HepG2 (cell line): ENCODE measurements around the gene SNF8. TPM values are rescaled to one million over a fixed set of nuclear protein-coding genes. Genes with fewer than 3 reads are reported as not detected.
A peak's percentile ranks its signal among the peaks of the same experiment; 100 is the strongest.

Experiments
- MIER3 ChIP-seq: IDR thresholded peaks from 2 replicates; pipeline ENCODE4 v1.6.1; 2016; ENCODE audit warnings: missing compliant biosample characterization, borderline replicate concordance
- NCOA1 ChIP-seq: sonication (generic); formaldehyde crosslinking; IDR thresholded peaks from 2 replicates; pipeline ENCODE4 v1.9.0; 2021; ENCODE audit warnings: missing genetic modification reagents
- RARA ChIP-seq: IDR thresholded peaks from 2 replicates; pipeline ENCODE4 v1.6.1; 2016; ENCODE audit warnings: missing genetic modification reagents, missing compliant biosample characterization
- ZNF546 ChIP-seq: sonication (generic); formaldehyde crosslinking; conservative IDR thresholded peaks from 2 replicates; pipeline ENCODE4 v1.8.1; 2023; ENCODE audit warnings: mild to moderate bottlenecking, missing genetic modification reagents
- ZNF619 ChIP-seq: sonication (generic); formaldehyde crosslinking; IDR thresholded peaks from 2 replicates; pipeline ENCODE4 v1.4.0; 2020; ENCODE audit warnings: mild to moderate bottlenecking, missing genetic modification reagents
- ZNF629 ChIP-seq: sonication (generic); formaldehyde crosslinking; conservative IDR thresholded peaks from 2 replicates; pipeline ENCODE4 v1.5.0; 2020; ENCODE audit warnings: missing genetic modification reagents
- ZZZ3 ChIP-seq: sonication (generic); formaldehyde crosslinking; IDR thresholded peaks from 2 replicates; pipeline ENCODE4 v1.4.0; 2020; ENCODE audit warnings: missing genetic modification reagents, mild to moderate bottlenecking, borderline replicate concordance
- polyA plus RNA-seq, 8 experiments: library from polyadenylated mRNA; depleted of rRNA in 3 of 8; stranded (reverse) in 7 of 8; unstranded in 1 of 8; fragments of >200 nt; fragmentation: Illumina TruSeq in 4 of 8; extraction: Trizol in 4 of 8; gene quantifications; 2 replicates each; pipeline versions ENCODE4 v1.2.1 to v1.2.3, GENCODE V29; 2011 to 2016; ENCODE audit warnings: low read depth in 4 of 8, missing spikeins in 1 of 8, mixed read lengths in 1 of 8; ENCODE audit not compliant: insufficient read depth in 1 of 8
- total RNA-seq, 5 experiments: library from RNA; depleted of rRNA; stranded (reverse); fragments of >200 nt; fragmentation: Illumina TruSeq; extraction: Trizol; gene quantifications; 2 replicates each; pipeline ENCODE4 v1.2.3, GENCODE V29; 2016; ENCODE audit warnings: low read depth in 1 of 5
- TF ChIP-seq, protein P1 (sequence below): sonication (generic); formaldehyde crosslinking; IDR thresholded peaks from 2 replicates; pipeline ENCODE4 v1.5.1; 2020; ENCODE audit warnings: missing genetic modification reagents, mild to moderate bottlenecking, borderline replicate concordance
- TF ChIP-seq, protein P2 (sequence below): sonication (generic); formaldehyde crosslinking; IDR thresholded peaks from 2 replicates; pipeline ENCODE4 v1.4.0; 2020; ENCODE audit warnings: missing genetic modification reagents, borderline replicate concordance
- TF ChIP-seq, protein P3 (sequence below): sonication (generic); formaldehyde crosslinking; IDR thresholded peaks from 2 replicates; pipeline ENCODE4 v1.5.1; 2020; ENCODE audit warnings: mild to moderate bottlenecking, missing genetic modification reagents, moderate library complexity
- TF ChIP-seq, protein P4 (sequence below), 2 experiments: IDR thresholded peaks; 2 replicates each; pipeline ENCODE4 v1.6.1; 2011 to 2012; ENCODE audit warnings: low read length in 2 of 2, borderline replicate concordance in 1 of 2, low read depth in 1 of 2, mild to moderate bottlenecking in 1 of 2, moderate library complexity in 1 of 2
- TF ChIP-seq, protein P5 (sequence below): IDR thresholded peaks from 2 replicates; pipeline ENCODE4 v1.6.1; 2012; ENCODE audit warnings: inconsistent platforms
- TF ChIP-seq, protein P6 (sequence below): sonication (generic); formaldehyde crosslinking; IDR thresholded peaks from 2 replicates; pipeline ENCODE4 v1.5.0; 2020; ENCODE audit warnings: mild to moderate bottlenecking, missing genetic modification reagents, borderline replicate concordance

SNF8 gene
- total and polyA plus RNA-seq, 2 of the 13 experiments (the other 11 are each of a cell fraction or from before 2014, with no cell fraction given): 114 to 153 TPM

DNA sequence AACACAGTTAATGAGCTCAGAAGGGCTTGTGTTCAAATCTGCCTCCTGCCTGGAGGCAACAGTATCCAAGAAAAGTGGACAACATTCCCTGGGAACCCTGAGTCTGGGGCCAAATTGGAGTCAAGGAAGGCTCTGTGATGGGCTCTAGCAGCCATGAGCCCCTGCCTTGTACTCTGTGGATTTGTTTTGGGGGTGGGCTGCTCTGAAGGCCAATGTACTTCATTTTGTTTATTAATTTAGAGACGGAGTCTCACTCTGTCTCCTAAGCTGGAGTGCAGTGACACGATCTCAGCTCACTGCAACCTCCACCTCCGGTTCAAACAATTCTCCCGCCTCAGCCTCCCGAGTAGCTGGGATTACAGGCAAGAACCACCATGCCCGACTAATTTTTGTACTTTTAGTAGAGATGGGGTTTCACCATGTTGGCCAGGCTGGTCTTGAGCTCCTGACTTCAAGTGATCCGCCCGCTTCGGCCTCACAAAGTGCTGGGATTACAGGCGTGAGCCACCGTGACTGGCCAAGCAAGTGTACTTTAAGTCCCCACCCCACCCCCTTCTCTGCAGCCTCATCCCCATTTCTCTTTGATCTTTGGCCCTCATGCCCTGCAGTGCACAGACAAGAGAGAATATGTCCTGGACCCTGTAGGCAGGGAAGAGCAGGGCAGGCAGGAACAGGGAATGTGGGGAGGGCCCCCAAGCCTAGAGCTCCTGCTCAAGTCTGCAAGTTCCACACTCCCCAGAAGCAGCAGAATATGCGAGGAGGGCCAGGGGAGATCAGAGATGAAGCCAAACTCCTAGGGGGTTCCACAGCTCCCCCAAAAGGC, 26.4 kb upstream of the SNF8 start (continued):
- TF ChIP-seq ZNF546 (CRISPR knock-in tag): no peak
- TF ChIP-seq, protein P1, sequence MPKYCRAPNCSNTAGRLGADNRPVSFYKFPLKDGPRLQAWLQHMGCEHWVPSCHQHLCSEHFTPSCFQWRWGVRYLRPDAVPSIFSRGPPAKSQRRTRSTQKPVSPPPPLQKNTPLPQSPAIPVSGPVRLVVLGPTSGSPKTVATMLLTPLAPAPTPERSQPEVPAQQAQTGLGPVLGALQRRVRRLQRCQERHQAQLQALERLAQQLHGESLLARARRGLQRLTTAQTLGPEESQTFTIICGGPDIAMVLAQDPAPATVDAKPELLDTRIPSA: no peak
- TF ChIP-seq, protein P2, sequence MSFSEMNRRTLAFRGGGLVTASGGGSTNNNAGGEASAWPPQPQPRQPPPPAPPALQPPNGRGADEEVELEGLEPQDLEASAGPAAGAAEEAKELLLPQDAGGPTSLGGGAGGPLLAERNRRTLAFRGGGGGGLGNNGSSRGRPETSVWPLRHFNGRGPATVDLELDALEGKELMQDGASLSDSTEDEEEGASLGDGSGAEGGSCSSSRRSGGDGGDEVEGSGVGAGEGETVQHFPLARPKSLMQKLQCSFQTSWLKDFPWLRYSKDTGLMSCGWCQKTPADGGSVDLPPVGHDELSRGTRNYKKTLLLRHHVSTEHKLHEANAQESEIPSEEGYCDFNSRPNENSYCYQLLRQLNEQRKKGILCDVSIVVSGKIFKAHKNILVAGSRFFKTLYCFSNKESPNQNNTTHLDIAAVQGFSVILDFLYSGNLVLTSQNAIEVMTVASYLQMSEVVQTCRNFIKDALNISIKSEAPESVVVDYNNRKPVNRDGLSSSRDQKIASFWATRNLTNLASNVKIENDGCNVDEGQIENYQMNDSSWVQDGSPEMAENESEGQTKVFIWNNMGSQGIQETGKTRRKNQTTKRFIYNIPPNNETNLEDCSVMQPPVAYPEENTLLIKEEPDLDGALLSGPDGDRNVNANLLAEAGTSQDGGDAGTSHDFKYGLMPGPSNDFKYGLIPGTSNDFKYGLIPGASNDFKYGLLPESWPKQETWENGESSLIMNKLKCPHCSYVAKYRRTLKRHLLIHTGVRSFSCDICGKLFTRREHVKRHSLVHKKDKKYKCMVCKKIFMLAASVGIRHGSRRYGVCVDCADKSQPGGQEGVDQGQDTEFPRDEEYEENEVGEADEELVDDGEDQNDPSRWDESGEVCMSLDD (CRISPR knock-in tag): 0 out of 2 replicates have a peak, but pooled peaks have one; percentile 73
- TF ChIP-seq, protein P3, sequence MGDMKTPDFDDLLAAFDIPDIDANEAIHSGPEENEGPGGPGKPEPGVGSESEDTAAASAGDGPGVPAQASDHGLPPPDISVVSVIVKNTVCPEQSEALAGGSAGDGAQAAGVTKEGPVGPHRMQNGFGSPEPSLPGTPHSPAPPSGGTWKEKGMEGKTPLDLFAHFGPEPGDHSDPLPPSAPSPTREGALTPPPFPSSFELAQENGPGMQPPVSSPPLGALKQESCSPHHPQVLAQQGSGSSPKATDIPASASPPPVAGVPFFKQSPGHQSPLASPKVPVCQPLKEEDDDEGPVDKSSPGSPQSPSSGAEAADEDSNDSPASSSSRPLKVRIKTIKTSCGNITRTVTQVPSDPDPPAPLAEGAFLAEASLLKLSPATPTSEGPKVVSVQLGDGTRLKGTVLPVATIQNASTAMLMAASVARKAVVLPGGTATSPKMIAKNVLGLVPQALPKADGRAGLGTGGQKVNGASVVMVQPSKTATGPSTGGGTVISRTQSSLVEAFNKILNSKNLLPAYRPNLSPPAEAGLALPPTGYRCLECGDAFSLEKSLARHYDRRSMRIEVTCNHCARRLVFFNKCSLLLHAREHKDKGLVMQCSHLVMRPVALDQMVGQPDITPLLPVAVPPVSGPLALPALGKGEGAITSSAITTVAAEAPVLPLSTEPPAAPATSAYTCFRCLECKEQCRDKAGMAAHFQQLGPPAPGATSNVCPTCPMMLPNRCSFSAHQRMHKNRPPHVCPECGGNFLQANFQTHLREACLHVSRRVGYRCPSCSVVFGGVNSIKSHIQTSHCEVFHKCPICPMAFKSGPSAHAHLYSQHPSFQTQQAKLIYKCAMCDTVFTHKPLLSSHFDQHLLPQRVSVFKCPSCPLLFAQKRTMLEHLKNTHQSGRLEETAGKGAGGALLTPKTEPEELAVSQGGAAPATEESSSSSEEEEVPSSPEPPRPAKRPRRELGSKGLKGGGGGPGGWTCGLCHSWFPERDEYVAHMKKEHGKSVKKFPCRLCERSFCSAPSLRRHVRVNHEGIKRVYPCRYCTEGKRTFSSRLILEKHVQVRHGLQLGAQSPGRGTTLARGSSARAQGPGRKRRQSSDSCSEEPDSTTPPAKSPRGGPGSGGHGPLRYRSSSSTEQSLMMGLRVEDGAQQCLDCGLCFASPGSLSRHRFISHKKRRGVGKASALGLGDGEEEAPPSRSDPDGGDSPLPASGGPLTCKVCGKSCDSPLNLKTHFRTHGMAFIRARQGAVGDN: peak; percentile 85
- TF ChIP-seq, protein P4, sequence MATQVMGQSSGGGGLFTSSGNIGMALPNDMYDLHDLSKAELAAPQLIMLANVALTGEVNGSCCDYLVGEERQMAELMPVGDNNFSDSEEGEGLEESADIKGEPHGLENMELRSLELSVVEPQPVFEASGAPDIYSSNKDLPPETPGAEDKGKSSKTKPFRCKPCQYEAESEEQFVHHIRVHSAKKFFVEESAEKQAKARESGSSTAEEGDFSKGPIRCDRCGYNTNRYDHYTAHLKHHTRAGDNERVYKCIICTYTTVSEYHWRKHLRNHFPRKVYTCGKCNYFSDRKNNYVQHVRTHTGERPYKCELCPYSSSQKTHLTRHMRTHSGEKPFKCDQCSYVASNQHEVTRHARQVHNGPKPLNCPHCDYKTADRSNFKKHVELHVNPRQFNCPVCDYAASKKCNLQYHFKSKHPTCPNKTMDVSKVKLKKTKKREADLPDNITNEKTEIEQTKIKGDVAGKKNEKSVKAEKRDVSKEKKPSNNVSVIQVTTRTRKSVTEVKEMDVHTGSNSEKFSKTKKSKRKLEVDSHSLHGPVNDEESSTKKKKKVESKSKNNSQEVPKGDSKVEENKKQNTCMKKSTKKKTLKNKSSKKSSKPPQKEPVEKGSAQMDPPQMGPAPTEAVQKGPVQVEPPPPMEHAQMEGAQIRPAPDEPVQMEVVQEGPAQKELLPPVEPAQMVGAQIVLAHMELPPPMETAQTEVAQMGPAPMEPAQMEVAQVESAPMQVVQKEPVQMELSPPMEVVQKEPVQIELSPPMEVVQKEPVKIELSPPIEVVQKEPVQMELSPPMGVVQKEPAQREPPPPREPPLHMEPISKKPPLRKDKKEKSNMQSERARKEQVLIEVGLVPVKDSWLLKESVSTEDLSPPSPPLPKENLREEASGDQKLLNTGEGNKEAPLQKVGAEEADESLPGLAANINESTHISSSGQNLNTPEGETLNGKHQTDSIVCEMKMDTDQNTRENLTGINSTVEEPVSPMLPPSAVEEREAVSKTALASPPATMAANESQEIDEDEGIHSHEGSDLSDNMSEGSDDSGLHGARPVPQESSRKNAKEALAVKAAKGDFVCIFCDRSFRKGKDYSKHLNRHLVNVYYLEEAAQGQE (IDR thresholded peaks at IDR 0.05; ENCODE audit: borderline replicate concordance in 1 of 2, low read depth in 1 of 2, low read length in 2 of 2): peak in 1 of 2 experiments; percentile 27; a peak in 1 of 4 replicates
- TF ChIP-seq, protein P5, sequence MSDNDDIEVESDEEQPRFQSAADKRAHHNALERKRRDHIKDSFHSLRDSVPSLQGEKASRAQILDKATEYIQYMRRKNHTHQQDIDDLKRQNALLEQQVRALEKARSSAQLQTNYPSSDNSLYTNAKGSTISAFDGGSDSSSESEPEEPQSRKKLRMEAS: peak; percentile 75
- TF ChIP-seq ZNF619 (CRISPR knock-in tag): no peak; the same call in 1 of the 2 replicates
- TF ChIP-seq, protein P6, sequence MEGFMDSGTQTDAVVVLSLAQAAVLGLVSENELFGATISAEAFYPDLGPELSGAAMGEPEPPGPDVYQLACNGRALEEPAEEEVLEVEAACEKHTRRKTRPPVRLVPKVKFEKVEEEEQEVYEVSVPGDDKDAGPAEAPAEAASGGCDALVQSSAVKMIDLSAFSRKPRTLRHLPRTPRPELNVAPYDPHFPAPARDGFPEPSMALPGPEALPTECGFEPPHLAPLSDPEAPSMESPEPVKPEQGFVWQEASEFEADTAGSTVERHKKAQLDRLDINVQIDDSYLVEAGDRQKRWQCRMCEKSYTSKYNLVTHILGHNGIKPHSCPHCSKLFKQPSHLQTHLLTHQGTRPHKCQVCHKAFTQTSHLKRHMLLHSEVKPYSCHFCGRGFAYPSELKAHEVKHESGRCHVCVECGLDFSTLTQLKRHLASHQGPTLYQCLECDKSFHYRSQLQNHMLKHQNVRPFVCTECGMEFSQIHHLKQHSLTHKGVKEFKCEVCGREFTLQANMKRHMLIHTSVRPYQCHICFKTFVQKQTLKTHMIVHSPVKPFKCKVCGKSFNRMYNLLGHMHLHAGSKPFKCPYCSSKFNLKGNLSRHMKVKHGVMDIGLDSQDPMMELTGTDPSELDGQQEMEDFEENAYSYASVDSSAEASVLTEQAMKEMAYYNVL (CRISPR knock-in tag): peak; percentile 86
- no peak for TF ChIP-seq ZZZ3
- no peak for TF ChIP-seq NCOA1 (CRISPR knock-in tag)
- peak; percentile 85 for TF ChIP-seq RARA (CRISPR knock-in tag)
- peak; percentile 68 for TF ChIP-seq ZNF629 (CRISPR knock-in tag)
- TF ChIP-seq MIER3 (CRISPR knock-in tag): peak; percentile 89; the same call in 1 of the 2 replicates
